HG03432 (cell line): Measurements from ENCODE around the gene TAF10.

Source experiments
- ATAC-seq: cut with Tn5 transposase; IDR thresholded peaks from one replicate; pipeline ENCODE4 v1.9.1; 2021; ENCODE audit warnings: mild to moderate bottlenecking, moderate library complexity; ENCODE audit not compliant: unreplicated experiment

Gene TAF10

DNA sequence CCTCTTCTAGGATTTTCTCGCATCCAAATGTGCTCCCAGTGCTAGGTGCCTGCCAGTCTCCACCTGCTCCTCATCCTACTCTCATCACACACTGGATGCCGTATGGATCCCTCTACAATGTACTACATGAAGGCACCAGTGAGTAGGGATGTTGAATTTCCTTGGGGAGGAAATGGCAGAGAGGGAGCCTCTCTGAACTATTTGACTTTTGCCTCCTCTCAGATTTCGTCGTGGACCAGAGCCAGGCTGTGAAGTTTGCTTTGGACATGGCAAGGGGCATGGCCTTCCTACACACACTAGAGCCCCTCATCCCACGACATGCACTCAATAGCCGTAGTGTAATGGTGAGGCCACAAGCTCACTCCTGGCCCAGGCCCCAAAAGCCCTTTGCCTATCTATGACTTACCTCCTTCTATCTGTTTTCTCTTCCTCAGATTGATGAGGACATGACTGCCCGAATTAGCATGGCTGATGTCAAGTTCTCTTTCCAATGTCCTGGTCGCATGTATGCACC, 2.5 kb downstream of the TAF10 start:
- no peak for ATAC-seq

- ATAC-seq = no peak
Measured at GRCh38 chr11:6608726-6609501, 3.1 kb downstream of the TAF10 start.

DNA sequence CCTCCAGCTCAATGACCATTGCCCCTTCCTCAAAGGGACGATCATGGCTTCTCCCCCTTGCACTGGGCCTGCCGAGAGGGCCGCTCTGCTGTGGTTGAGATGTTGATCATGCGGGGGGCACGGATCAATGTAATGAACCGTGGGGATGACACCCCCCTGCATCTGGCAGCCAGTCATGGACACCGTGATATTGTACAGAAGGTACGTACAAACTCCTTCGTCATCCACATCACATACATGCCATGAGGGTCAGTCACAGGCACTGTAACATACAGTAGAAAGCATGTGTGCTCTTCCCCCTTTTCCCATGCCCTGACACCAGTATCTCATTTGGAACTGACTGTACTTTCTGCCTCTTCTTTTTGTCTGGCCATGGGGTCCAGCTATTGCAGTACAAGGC, 4.0 kb downstream of the TAF10 start:
- no peak for ATAC-seq

DNA sequence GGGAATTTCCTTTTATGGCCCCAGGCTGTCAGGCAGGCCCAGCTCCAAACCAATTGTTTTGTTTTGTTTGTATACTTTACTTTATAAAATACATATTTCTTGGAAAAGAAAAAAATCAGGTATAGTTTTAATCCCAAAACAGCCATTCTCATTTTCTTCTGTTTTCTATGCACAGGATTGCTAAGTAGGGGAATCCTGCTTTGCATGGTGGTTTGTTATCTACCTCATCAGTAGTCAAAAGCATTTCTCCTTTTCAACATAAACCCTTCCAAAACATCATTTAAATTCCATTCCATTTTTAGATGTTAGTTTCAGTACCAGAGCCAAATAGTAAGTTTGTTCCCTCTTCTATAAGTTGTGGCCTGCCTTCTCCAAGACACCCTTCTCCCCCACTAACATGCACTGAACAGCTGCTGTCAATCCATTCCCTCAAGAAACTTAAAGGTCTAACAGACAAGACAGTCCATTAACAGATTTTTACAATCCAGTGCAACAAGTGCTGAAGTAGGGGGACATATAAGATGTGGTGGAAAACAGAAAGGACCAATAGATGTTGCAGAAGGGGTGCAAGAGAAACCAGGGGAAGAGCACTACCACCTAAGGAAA, 4.7 kb downstream of the TAF10 start:
- ATAC-seq = no peak

DNA sequence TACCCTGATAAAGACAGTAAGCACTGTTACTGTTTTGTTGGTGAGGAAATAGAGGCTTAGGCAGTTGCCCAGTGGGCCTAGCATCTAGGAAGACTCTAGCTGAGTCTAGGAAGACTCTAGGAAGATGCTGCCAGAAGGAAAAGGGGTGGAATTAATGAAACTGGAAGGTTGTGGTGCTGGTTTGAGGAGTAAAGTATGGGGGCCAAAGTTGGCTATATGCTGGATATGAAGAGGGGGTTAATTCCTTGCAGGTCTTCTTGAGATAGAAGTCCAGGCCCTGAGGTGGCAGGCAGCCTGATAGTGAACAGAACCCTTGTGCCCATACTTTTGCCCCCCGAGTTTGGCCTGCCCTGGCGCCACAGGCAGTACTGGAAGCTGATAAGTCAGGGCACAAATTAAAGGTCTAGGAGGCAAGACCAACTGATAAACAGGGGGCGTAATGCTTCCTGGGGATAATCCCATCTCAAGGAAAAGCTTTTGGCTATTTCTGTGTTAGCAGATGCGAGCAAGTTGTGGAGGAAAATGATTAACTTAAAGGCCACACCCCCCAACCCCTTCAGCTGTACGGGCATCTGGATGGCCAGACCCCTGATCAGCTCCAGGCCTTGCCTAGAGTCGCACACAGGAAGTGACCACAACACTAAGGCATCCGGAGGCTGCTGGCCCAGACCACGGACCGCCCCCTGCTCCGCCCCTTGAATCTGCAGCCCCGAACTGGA, 5.4 kb downstream of the TAF10 start:
- peak; percentile 47 for ATAC-seq

GRCh38 chr11:6604790-6605189, 7.2 kb downstream of the TAF10 start:
- ATAC-seq = no peak

DNA sequence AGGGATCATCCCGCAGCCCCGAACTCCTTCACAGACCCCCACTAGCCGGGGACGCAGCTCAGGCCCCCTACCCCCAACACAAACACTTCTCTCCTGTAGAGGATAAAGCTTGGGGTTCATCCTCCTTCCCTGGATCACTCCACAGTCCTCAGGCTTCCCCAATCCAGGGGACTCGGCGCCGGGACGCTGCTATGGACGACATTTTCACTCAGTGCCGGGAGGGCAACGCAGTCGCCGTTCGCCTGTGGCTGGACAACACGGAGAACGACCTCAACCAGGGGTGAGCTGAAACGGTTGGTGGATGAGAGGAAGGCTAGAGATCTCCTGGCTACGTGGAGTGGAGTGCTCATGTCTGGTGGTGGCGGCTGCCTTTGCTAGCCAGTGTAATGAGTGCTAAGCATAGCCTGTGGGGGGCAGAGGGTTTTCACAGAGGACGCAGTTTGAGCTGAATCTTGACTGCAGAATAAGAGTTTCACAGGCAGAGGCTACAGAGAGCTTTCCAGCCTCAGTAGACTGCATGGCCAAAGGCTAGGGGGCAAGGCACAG, 7.9 kb downstream of the TAF10 start:
- peak; percentile 37 for ATAC-seq

- ATAC-seq = peak; percentile 82
Measured at GRCh38 chr11:6603287-6604080, 8.5 kb downstream of the TAF10 start, which contains the start of the genes ILK and RRP8. Gene ILK, plus strand, starts transcription at chr11:6603774. Its CDS starts 498 bp downstream, at chr11:6604272. Gene RRP8, minus strand, starts transcription at chr11:6603616. Its CDS starts 114 bp downstream, at chr11:6603502.

- no peak for ATAC-seq
Measured at GRCh38 chr11:6602096-6602940, 9.7 kb downstream of the TAF10 start.

DNA sequence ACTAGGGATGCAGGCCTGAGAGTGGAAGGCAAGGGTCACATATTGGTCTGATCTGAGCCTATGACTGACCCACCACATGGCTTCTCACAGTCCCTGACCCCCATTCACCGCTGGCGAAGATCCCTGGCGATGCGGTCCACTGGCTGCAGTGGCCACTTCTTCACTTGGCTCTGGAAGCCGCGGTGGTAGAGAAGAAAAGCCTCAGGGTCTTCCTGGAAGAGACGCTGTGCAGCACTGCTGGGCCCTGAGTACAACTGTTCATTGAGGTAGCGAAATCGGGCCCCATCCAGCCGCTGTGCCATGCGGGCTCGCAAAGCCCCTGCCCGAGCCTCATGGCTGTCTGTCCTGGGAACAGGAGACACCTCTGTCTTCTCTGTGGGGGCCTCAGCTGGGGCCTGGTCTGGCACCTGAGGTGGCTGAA, 11.0 kb downstream of the TAF10 start:
- no peak for ATAC-seq

DNA sequence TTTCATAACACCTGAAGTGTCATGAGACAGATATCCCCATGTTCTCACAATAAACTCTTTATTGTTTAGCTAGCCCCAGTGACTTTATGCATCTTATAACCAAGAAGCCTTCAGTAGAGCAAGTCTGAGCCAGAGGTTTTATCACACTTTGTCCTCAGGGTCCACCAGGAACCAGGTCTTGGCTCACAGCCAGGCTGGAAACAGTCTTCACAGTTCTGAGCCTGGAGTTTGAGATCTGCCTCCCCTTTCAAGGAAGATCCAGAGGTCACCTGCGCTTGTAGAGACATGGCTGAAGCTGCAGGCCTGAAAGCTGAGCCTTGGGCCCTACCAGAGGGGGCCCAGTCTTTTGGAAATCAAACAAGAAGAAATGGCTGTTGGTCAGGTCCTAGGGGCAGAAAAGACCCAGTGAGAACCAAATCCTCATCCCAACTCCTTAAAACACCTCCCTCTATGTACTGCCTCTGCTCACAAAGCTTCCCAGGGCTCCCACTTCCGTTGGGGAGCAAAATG, 12.1 kb downstream of the TAF10 start:
- ATAC-seq = no peak

DNA sequence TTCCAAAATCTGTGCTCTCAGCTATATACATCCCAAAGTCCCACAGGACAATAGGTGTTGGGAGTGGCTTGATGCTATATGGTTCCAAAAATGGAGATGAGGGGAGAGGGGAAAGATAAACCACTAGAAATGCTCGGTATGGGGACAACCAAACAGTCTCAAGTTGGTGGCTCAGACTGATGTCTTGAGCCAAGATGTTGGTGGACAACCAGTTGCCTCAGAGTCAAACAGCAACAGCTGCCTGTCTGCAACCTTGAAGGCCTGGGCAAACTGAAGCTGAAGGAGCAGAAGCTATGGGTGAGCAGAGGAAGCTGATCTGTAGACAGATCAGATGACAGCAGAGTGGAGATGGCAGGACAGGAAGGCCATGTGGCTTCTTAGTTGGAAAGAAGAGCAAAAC, 12.6 kb downstream of the TAF10 start:
- ATAC-seq = no peak

DNA sequence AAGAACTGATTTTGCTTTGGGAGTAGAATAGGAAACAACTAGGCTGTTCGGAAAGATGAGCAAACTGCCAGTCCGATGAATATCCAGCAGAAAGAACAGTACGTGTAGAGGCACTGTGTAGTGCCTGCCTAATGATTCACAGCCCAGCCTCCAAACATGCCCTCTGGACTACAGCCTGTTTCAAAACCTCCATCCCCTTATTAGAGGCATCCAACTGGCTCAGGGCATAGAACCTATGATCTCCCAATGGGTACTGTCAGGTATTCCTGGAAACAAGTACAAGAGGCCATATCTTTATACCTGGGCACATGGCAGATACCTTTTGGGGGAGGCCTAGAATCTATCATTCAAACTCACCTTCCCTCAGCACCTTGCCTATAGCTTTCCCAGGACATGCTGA, 13.5 kb downstream of the TAF10 start:
- ATAC-seq = no peak

DNA sequence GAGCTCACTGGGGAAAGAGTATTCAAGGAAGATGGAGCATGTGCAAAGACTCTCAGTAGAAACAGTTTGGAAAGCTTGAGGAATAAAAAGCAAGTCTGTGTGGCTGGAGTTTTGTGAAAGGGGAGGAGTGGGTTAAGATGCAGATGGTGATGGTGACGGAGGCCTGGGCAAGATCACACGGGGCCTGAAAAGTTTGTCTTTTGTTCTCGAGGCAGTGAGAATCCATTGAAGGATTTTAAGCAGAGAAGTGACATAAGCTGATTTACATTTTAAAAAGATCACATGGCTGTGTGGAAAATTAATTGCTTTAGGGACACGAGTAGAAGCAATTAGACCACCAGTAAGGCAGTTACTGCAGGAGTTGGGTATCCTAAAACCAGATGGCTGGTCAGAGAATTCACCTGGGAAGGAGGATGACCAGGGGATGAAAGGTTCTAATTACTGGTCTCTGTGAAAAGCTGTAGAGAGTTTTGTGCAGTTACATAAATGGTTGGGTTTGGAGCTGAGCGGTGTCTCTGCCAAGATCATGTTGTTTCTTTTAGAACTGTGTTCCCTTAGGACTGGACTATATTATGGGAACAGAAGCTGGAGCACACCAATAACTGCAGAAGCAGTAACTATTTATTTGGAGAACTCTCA, 15.7 kb downstream of the TAF10 start:
- ATAC-seq = no peak

DNA sequence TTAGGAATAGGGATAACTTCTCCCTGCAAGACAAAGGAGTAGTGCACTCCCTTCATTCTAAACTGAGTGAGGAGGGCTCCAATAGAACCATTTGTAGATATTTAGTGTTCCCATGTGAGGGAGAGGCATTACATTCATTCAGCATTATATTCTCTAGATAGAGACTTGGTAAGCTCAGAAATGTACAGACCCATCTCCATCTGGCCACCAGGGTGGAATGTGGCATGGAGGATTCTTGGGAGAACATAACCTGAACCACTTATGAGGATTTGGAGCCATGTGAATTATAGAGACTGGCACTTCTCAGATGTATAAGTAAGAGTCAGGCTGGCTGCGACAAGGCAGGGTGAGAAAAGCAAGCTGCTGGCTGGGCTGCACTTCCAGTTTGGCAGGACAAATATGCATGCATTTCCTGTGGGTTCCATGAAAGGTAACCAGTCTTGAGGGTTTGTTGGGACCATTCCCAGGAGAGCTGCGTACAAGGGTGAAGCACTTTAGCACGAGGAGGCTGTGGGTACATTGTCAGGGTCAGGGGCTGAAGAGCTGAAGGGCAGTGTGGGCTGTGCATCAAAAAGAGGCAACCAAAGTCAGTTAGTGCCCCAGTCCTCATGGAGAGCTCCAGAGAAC, 17.8 kb downstream of the TAF10 start:
- no peak for ATAC-seq

DNA sequence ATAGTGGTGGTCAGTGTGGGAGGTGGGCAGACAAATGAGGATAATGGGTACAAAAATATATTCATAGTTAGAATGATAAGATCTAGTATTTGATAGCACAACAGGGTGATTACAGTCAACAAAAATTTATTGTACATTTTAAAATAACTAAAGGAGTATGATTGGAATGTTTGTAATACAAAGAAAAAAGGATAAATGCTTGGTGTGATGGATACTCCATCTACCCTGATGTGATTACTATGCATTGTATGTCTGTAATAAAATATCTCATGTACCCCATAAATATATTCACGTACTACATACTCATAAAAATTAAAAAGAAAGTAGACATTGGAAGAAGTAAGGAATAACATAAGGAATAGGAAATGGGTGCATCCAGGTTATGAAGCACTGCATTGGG, 24.0 kb downstream of the TAF10 start:
- ATAC-seq = no peak

DNA sequence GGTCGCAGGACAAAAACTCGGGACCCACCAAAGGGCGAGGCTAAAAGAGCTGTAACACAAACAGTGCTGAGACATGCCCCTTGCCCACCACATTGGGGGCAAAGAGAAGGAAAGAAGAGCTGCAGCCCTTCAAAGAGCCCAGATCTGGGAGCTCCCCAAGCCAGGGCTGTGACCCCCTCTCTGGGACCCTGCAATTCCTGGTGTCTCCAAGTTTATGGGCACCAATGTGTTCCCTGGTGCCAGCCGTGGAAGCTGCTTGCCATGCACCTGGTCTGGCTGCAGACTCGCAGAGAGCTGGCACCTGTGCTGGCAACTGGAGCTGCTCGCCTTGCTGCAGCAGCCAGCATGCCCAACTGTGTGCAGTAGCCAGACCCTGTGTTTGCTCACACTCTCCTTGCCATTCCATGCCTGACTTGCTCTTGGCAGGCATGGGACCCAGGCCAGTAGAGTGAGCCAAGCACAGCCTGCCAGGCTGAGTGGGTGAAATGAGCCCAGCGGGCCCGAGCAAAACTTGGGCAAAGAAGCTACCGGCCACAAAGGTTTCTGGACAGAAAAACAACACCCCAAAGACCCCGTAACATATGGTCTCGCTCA, 24.6 kb downstream of the TAF10 start:
- ATAC-seq = no peak
